Measurements from ENCODE around the gene GLI3. TPM values are rescaled to one million over a fixed set of nuclear protein-coding genes. Genes with fewer than 3 reads are reported as not detected.

Gene GLI3
- total and polyA plus RNA-seq, 2 of the 8 experiments (the other 6 are each of a cell fraction or from before 2014, with no cell fraction given) = 8.0 to 31.1 TPM

GRCh38 chr7:42183547-42183946 is 53.5 kb downstream of the GLI3 start:
- H3K23ac ChIP-seq (ENCODE audit: insufficient read length) = no peak overlapping the region
- POLR2A ChIA-PET (ENCODE audit: partially characterized antibody) = no interaction called here
- H3K4me1 ChIP-seq (replicated peaks in 1 of 4; ENCODE audit: control insufficient read depth in 3 of 4, insufficient read depth in 4 of 4, low read length in 3 of 4) = peaks cover 0 to 3% (median 0%) of the 10 kb centered on the region in 4 experiments; a peak in 1 of 7 replicates
- peaks cover 0 to 7% (median 0%) of the 10 kb centered on the region in 4 experiments; a peak in 3 of 8 replicates for H3K36me3 ChIP-seq (ENCODE audit: control insufficient read depth in 2 of 4, insufficient read depth in 4 of 4, low read length in 3 of 4)
- peaks cover 0 to 2% of the 10 kb centered on the region in 2 experiments for H4K20me1 ChIP-seq (replicated peaks in 1 of 2; ENCODE audit: control insufficient read depth in 1 of 2, insufficient read depth in 2 of 2, low read length in 2 of 2)
- DNase-seq (ENCODE audit: low read depth in 1 of 2, low spot score in 2 of 2) (no peak), FAIRE-seq (no peak)
- H3K9ac ChIP-seq (replicated peaks in 1 of 4; ENCODE audit: extremely low read depth in 1 of 4, low read depth in 3 of 4, low read length in 3 of 4) = no peak overlapping the region
- H3K23me2 ChIP-seq (ENCODE audit: low read depth, low read length) = peaks cover 3% of the 10 kb centered on the region; the same call in 1 of the 2 replicates
- no peaks in the 10 kb centered on the region for H3K9me3 ChIP-seq (ENCODE audit: insufficient read depth in 2 of 2, low read depth in 1 of 2, low read length in 1 of 2)
- H4K8ac ChIP-seq (ENCODE audit: extremely low read depth, insufficient read depth, low read length) = no peak overlapping the region
- no peak overlapping the region for H2BK120ac ChIP-seq (replicated peaks; ENCODE audit: low read depth, low read length)
- H4K5ac ChIP-seq (ENCODE audit: insufficient read length, low read depth, low read length) = no peak overlapping the region
- no peaks in the 10 kb centered on the region; the same call in 1 of the 2 replicates for H3K79me1 ChIP-seq (ENCODE audit: low read depth, low read length)
- no peak overlapping the region for H2AK5ac ChIP-seq (ENCODE audit: low read depth, low read length)
- 88% methylated on average over 6 of the region's 6 CpGs; no CpG with 5 or more reads in 1 of the 2 experiments for WGBS, 2 experiments (ENCODE audit: extremely low coverage in 1 of 2, insufficient coverage in 1 of 2, insufficient read length in 1 of 2, insufficient replicate concordance in 2 of 2, low coverage in 1 of 2, low lambda C conversion rate in 2 of 2, missing lambda C conversion rate in 1 of 2)
- H2BK20ac ChIP-seq (ENCODE audit: low read length) = no peak overlapping the region
- H3K79me2 ChIP-seq (ENCODE audit: control insufficient read depth in 1 of 2, insufficient read depth in 2 of 2, low read length in 2 of 2) = peaks cover 0 to 17% of the 10 kb centered on the region in 2 experiments; a peak in 1 of 4 replicates
- no peak overlapping the region for H3K56ac ChIP-seq (replicated peaks; ENCODE audit: insufficient read length, low read depth, low read length)
- CTCF ChIA-PET (ENCODE audit: partially characterized antibody) = interaction anchor here (0.9 to 1.5 kb wide), 4 partner anchors 10 to 210 kb away, joined by 3 to 4 read pairs (median 3); no protein-coding TSS in a partner anchor
- no peak overlapping the region for H3K4me2 ChIP-seq (ENCODE audit: insufficient read depth in 1 of 2, low read depth in 2 of 2, low read length in 2 of 2)
- no peak overlapping the region for H3K4me3 ChIP-seq (ENCODE audit: extremely low read depth in 1 of 4, insufficient read depth in 2 of 4, low read depth in 3 of 4, low read length in 4 of 4)
- H2BK12ac ChIP-seq (ENCODE audit: low read depth, low read length) = no peak overlapping the region
- no peak overlapping the region for H3K4ac ChIP-seq (replicated peaks; ENCODE audit: insufficient read length, low read depth, low read length)
- H3K18ac ChIP-seq (ENCODE audit: extremely low read depth, low read length) = no peak overlapping the region; the same call in 1 of the 2 replicates
- no peak overlapping the region for H3K14ac ChIP-seq (ENCODE audit: insufficient read length)
- H2BK15ac ChIP-seq (ENCODE audit: low read length) = no peak overlapping the region
- no peak for TF ChIP-seq GTF2F1 (IDR thresholded peaks at IDR 0.05; ENCODE audit: borderline replicate concordance, low read depth, low read length)
- TF ChIP-seq SIRT6 (IDR thresholded peaks at IDR 0.05; ENCODE audit: low read length) = no peak
- no peak for TF ChIP-seq BRCA1 (IDR thresholded peaks at IDR 0.05; ENCODE audit: low read depth, low read length)
- H4K91ac ChIP-seq (replicated peaks; ENCODE audit: insufficient read length, low read length) = no peak overlapping the region
- H2BK5ac ChIP-seq (ENCODE audit: low read depth, low read length) = no peak overlapping the region
- no peaks in the 10 kb centered on the region for H3K27me3 ChIP-seq (replicated peaks in 1 of 4; ENCODE audit: control insufficient read depth in 3 of 4, extremely low read depth in 1 of 4, insufficient read depth in 3 of 4, low read length in 3 of 4)
- no peak overlapping the region for H3K27ac ChIP-seq (ENCODE audit: low read depth, low read length)
- H2AFZ ChIP-seq (ENCODE audit: low read length) = no peak overlapping the region
